ENCODE results near the gene IL6. TPM values are rescaled to one million over a fixed set of nuclear protein-coding genes. Genes with fewer than 3 reads are reported as not detected.
A peak's percentile ranks its signal among the peaks of the same experiment; 100 is the strongest.

Gene IL6
- total RNA-seq, 3 donors from 2014 or later (not counting 1 experiment from before 2014, with no cell fraction given) = 1.3 to 2.3 (median 1.7) TPM

DNA sequence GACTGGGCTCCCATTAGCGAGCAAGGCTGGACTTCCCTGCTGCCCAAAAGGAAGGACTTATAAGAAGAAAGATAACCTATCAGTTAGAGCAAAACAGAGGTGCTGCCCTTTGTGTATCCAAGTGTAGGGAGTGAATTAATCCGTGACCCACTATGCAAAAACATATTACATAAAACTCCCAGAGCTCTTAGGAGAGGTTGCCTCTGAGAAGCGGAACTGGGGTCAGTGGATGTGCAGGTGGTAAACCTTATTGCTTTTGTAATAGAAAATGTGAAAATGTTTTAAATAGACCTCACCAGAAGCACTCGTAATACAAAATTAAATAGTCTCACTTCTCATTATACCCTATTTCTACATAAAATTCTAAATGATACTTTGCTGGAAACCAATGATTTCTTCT lies 17.1 kb upstream of the IL6 start:
- Mint-ChIP-seq H3K27ac (no peak overlapping the region), H3K27me3 (ENCODE audit: low read depth in 2 of 2) (peaks cover 0 to 3% of the 10 kb centered on the region in 2 donors), H3K36me3 (no peaks in the 10 kb centered on the region), H3K9me3 (no peaks in the 10 kb centered on the region), H3K4me3 (no peak overlapping the region), H3K4me1 (no peaks in the 10 kb centered on the region)
- peaks cover 5% of the 10 kb centered on the region for H3K4me1 ChIP-seq (ENCODE audit: control insufficient read depth, insufficient read depth, low read length)
- intact Hi-C loops (cut with micrococcal nuclease) = no loop called here
- no peak overlapping the region for H3K4me3 ChIP-seq (ENCODE audit: low read length)
- peak overlapping the region; percentile 52 for H3K27ac ChIP-seq (ENCODE audit: low read length)
- WGBS (ENCODE audit: insufficient coverage) = 76% methylated on average over 1 of the region's 4 CpGs
- DNase-seq (no peak), ATAC-seq (no peak)
- no peaks in the 10 kb centered on the region for H3K27me3 ChIP-seq (ENCODE audit: control insufficient read depth, insufficient read depth, low read length)
- no peaks in the 10 kb centered on the region for H3K9me3 ChIP-seq (ENCODE audit: control insufficient read depth, insufficient read depth, low read length)
- H3K36me3 ChIP-seq (ENCODE audit: control insufficient read depth, insufficient read depth, low read length) = no peaks in the 10 kb centered on the region
- TF ChIP-seq, protein P1, sequence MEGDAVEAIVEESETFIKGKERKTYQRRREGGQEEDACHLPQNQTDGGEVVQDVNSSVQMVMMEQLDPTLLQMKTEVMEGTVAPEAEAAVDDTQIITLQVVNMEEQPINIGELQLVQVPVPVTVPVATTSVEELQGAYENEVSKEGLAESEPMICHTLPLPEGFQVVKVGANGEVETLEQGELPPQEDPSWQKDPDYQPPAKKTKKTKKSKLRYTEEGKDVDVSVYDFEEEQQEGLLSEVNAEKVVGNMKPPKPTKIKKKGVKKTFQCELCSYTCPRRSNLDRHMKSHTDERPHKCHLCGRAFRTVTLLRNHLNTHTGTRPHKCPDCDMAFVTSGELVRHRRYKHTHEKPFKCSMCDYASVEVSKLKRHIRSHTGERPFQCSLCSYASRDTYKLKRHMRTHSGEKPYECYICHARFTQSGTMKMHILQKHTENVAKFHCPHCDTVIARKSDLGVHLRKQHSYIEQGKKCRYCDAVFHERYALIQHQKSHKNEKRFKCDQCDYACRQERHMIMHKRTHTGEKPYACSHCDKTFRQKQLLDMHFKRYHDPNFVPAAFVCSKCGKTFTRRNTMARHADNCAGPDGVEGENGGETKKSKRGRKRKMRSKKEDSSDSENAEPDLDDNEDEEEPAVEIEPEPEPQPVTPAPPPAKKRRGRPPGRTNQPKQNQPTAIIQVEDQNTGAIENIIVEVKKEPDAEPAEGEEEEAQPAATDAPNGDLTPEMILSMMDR (IDR thresholded peaks at IDR 0.05) = no peak

DNA sequence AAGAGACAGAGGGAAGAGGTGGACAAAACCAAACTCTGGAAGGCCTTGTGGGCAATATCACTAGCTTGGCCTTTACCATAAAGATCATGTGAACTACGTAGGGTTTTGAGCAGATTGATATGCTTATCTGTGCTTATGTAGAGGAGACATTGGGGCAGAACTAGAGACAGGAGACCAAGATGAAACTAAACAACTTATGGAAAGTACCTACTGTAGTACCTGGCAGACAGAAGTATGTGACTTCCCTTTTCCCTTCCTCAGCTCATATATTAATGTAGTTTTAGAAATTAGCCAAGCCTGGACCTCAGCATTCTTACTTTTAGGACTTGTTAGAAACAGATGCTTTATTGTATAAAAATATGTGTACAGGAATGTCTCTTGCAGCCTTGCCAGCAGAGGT lies 14.0 kb upstream of the IL6 start:
- H3K4me1 ChIP-seq (ENCODE audit: control insufficient read depth, insufficient read depth, low read length) = peaks cover 5% of the 10 kb centered on the region
- H3K27me3 ChIP-seq (ENCODE audit: control insufficient read depth, insufficient read depth, low read length) = no peaks in the 10 kb centered on the region
- no peak overlapping the region for H3K4me3 Mint-ChIP-seq
- H3K9me3 Mint-ChIP-seq = no peaks in the 10 kb centered on the region
- ATAC-seq (no peak), DNase-seq (no peak)
- peak overlapping the region; percentile 56 for H3K27ac ChIP-seq (ENCODE audit: low read length)
- no peak overlapping the region for H3K4me3 ChIP-seq (ENCODE audit: low read length)
- TF ChIP-seq, protein P1 (IDR thresholded peaks at IDR 0.05) = no peak
- no peaks in the 10 kb centered on the region for H3K4me1 Mint-ChIP-seq
- H3K27me3 Mint-ChIP-seq (ENCODE audit: low read depth in 2 of 2) = peaks cover 3 to 6% of the 10 kb centered on the region in 2 donors
- H3K36me3 Mint-ChIP-seq = no peaks in the 10 kb centered on the region
- intact Hi-C loops (cut with micrococcal nuclease) = no loop called here
- H3K36me3 ChIP-seq (ENCODE audit: control insufficient read depth, insufficient read depth, low read length) = no peaks in the 10 kb centered on the region
- H3K27ac Mint-ChIP-seq = no peak overlapping the region
- 80% methylated on average over 1 of the region's 1 CpG for WGBS (ENCODE audit: insufficient coverage)
- H3K9me3 ChIP-seq (ENCODE audit: control insufficient read depth, insufficient read depth, low read length) = no peaks in the 10 kb centered on the region

DNA sequence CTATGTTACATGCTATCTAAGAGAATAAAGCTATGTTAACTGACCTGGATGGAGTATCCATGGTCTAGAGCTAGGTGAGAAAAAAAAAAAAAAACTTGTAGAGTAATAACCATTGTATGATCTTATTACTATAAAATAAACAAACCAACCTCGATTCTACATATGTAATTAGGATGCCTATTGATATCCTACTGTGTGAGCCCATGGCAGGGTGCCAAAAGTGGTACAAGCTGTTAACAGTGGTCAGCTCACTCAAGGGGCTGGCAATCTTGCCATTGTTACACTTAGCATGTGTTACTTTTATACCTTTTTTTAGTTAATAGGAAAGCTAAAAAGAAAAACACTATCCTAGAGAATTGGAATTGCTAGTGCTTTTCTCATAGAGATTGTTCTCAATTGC lies 13.5 kb upstream of the IL6 start:
- Histone ChIP-seq H3K36me3 (ENCODE audit: control insufficient read depth, insufficient read depth, low read length) (no peaks in the 10 kb centered on the region), H3K27ac (ENCODE audit: low read length) (peak overlapping the region; percentile 56), H3K4me1 (ENCODE audit: control insufficient read depth, insufficient read depth, low read length) (peaks cover 5% of the 10 kb centered on the region), H3K9me3 (ENCODE audit: control insufficient read depth, insufficient read depth, low read length) (no peaks in the 10 kb centered on the region), H3K27me3 (ENCODE audit: control insufficient read depth, insufficient read depth, low read length) (no peaks in the 10 kb centered on the region), H3K4me3 (ENCODE audit: low read length) (no peak overlapping the region)
- Mint-ChIP-seq H3K36me3 (no peaks in the 10 kb centered on the region), H3K27ac (no peak overlapping the region), H3K4me1 (no peaks in the 10 kb centered on the region), H3K27me3 (ENCODE audit: low read depth in 2 of 2) (peaks cover 3 to 8% of the 10 kb centered on the region in 2 donors), H3K9me3 (no peaks in the 10 kb centered on the region), H3K4me3 (no peak overlapping the region)
- WGBS (ENCODE audit: insufficient coverage) = no CpG with 5 or more reads among the region's 1 CpG
- no peak for ATAC-seq
- intact Hi-C loops (cut with micrococcal nuclease) = no loop called here
- TF ChIP-seq, protein P1 (IDR thresholded peaks at IDR 0.05) = no peak
- DNase-seq = no peak

DNA sequence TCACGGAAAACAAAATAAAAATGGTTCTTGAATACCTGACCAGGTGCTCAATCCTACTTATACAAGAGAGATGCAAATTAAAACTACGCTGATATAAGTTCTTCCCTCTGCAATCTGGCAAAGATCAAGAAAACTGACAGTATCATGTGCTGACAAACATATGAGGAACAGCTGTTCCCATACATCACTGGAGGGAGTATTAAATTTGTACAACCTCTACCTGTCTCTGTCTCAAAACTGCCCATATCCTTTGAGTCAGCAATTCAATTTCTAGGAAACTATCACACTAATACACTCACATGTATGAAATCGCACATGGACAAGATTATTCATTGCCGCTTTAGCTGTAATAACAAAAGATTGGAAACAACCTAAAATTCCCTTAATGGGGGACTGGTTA lies 11.0 kb upstream of the IL6 start:
- no peaks in the 10 kb centered on the region for H3K27me3 ChIP-seq (ENCODE audit: control insufficient read depth, insufficient read depth, low read length)
- Mint-ChIP-seq H3K9me3 (no peaks in the 10 kb centered on the region), H3K36me3 (no peaks in the 10 kb centered on the region), H3K4me1 (no peaks in the 10 kb centered on the region), H3K4me3 (no peak overlapping the region), H3K27me3 (ENCODE audit: low read depth in 2 of 2) (peaks cover 6 to 20% of the 10 kb centered on the region in 2 donors), H3K27ac (no peak overlapping the region)
- 93% methylated on average over 2 of the region's 4 CpGs for WGBS (ENCODE audit: insufficient coverage)
- DNase-seq (no peak), ATAC-seq (no peak)
- no peak overlapping the region for H3K27ac ChIP-seq (ENCODE audit: low read length)
- intact Hi-C loops (cut with micrococcal nuclease) = no loop called here
- TF ChIP-seq, protein P1 (IDR thresholded peaks at IDR 0.05) = no peak
- H3K4me1 ChIP-seq (ENCODE audit: control insufficient read depth, insufficient read depth, low read length) = peaks cover 5% of the 10 kb centered on the region
- no peaks in the 10 kb centered on the region for H3K36me3 ChIP-seq (ENCODE audit: control insufficient read depth, insufficient read depth, low read length)
- no peaks in the 10 kb centered on the region for H3K9me3 ChIP-seq (ENCODE audit: control insufficient read depth, insufficient read depth, low read length)
- no peak overlapping the region for H3K4me3 ChIP-seq (ENCODE audit: low read length)
